ENCODE results near the gene MALT1. TPM values are rescaled to one million over a fixed set of nuclear protein-coding genes. Genes with fewer than 3 reads are reported as not detected.

MALT1 gene
- total RNA-seq, 1 experiment from 2014 or later = 34.0 TPM

- Histone ChIP-seq H3K27me3 (ENCODE audit: control insufficient read depth, insufficient read depth, low read length) (no peaks in the 10 kb centered on the region), H3K27ac (ENCODE audit: low read length) (peak overlapping the region; percentile 96), H3K9me3 (ENCODE audit: control insufficient read depth, insufficient read depth, low read depth, low read length) (no peaks in the 10 kb centered on the region), H3K4me1 (ENCODE audit: control insufficient read depth, insufficient read depth, low read length) (peaks cover 43% of the 10 kb centered on the region), H3K36me3 (ENCODE audit: control insufficient read depth, insufficient read depth, low read length) (no peaks in the 10 kb centered on the region), H3K4me3 (ENCODE audit: low read depth in 2 of 2, low read length in 2 of 2) (no peak overlapping the region)
- peak; percentile 62 for ATAC-seq
- TF ChIP-seq SIN3A (IDR thresholded peaks at IDR 0.05; ENCODE audit: borderline replicate concordance, insufficient read depth, low read depth, low read length) (no peak), CTCF (IDR thresholded peaks at IDR 0.05) (no peak), TCF7L2 (IDR thresholded peaks at IDR 0.05; ENCODE audit: low read depth, low read length) (peak; percentile 98), POLR2AphosphoS5 (IDR thresholded peaks at IDR 0.05; ENCODE audit: low read depth, low read length) (peak; percentile 81)
- no TSS peak for BruUV-seq (replicated peaks)
- in situ Hi-C loops (cut with HindIII; ENCODE audit: low pct_unique_long_range_greater_than_20kb, low sequenced_read_pairs) (no loop called here), intact Hi-C loops (cut with micrococcal nuclease; ENCODE audit: unreplicated experiment) (loop anchor here (5.0 kb wide), 1 partner anchor 73 kb away; the partner anchor contains the start of gene ZNF532)
- ChIA-PET CTCF (interaction anchor here (0.7 kb wide), 1 partner anchor 281 kb away, joined by 3 read pairs; no protein-coding TSS in a partner anchor), POLR2A (no interaction called here)
- no peak for DNase-seq (ENCODE audit: low read depth, low spot score)
Measured at GRCh38 chr18:58788971-58789875, 118.0 kb downstream of the MALT1 start.

GRCh38 chr18:58789876-58790240 is 118.6 kb downstream of the MALT1 start:
- BruUV-seq (replicated peaks) = no TSS peak
- TF ChIP-seq POLR2AphosphoS5 (IDR thresholded peaks at IDR 0.05; ENCODE audit: low read depth, low read length) (no peak), CTCF (IDR thresholded peaks at IDR 0.05) (no peak), REST (IDR thresholded peaks at IDR 0.05; ENCODE audit: insufficient read depth in 1 of 2, low read depth in 2 of 2, low read length in 1 of 2) (no peak), SIN3A (IDR thresholded peaks at IDR 0.05; ENCODE audit: borderline replicate concordance, insufficient read depth, low read depth, low read length) (no peak), TCF7L2 (IDR thresholded peaks at IDR 0.05; ENCODE audit: low read depth, low read length) (no peak)
- Histone ChIP-seq H3K36me3 (ENCODE audit: control insufficient read depth, insufficient read depth, low read length) (no peaks in the 10 kb centered on the region), H3K9me3 (ENCODE audit: control insufficient read depth, insufficient read depth, low read depth, low read length) (no peaks in the 10 kb centered on the region), H3K27ac (ENCODE audit: low read length) (peak overlapping the region; percentile 96), H3K4me1 (ENCODE audit: control insufficient read depth, insufficient read depth, low read length) (peaks cover 38% of the 10 kb centered on the region), H3K27me3 (ENCODE audit: control insufficient read depth, insufficient read depth, low read length) (no peaks in the 10 kb centered on the region), H3K4me3 (ENCODE audit: low read depth in 2 of 2, low read length in 2 of 2) (no peak overlapping the region)
- ChIA-PET CTCF (no interaction called here), POLR2A (no interaction called here)
- in situ Hi-C loops (cut with HindIII; ENCODE audit: low pct_unique_long_range_greater_than_20kb, low sequenced_read_pairs) = no loop called here
- intact Hi-C loops (cut with micrococcal nuclease; ENCODE audit: unreplicated experiment) = loop anchor here (5.0 kb wide), 1 partner anchor 72 kb away; the partner anchor contains the start of gene ZNF532
- no peak for ATAC-seq
- DNase-seq (ENCODE audit: low read depth, low spot score) = no peak
